Thyroid gland (tissue), 4 donors: ENCODE measurements around the gene COL25A1.

Experiments used
- CTCF ChIP-seq, 6 experiments: fragments of 200-600 bp in 3 of 6; fragments of 450-650 bp in 3 of 6; sonication (generic) in 3 of 6; IDR thresholded peaks; one replicate each; pipeline ENCODE4 v1.5.1; 2016 to 2019; ENCODE audit warnings: antibody characterized with exemption in 6 of 6, mild to moderate bottlenecking in 2 of 6, inconsistent platforms in 1 of 6, moderate library complexity in 1 of 6
- POLR2A ChIP-seq, 2 donors: fragments of 450-650 bp; IDR thresholded peaks; one replicate each; pipeline ENCODE4 v1.6.1; 2017; ENCODE audit warnings: antibody characterized with exemption in 2 of 2, mild to moderate bottlenecking in 2 of 2, moderate library complexity in 1 of 2

DNA sequence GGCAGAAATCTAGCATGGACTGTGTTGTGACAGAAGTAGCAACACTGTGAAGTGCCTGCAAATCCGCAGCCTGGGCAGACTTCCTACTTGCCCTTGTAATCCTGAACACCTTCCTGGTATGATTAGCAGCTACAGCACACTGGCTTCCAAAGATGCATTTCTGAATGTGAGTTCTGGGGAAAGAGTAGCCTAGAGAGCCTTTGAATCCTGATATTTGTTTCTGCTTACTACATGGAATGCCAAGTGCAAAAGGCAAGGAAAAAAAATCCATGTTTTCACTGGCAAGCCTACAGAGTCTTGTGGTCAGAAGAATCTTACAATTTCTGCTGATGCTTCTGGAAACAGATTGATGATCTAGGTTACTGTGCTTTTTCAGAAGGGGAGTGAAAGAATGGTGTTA is 223.7 kb downstream of the COL25A1 start:
- no peak for TF ChIP-seq CTCF (IDR thresholded peaks at IDR 0.05)
- no peak for TF ChIP-seq POLR2A (IDR thresholded peaks at IDR 0.05)
